ENCODE measurements around the gene ZNF263. TPM values are rescaled to one million over a fixed set of nuclear protein-coding genes. Genes with fewer than 3 reads are reported as not detected.

Gene ZNF263
- total RNA-seq, 1 donor from 2014 or later = 27.6 TPM

DNA sequence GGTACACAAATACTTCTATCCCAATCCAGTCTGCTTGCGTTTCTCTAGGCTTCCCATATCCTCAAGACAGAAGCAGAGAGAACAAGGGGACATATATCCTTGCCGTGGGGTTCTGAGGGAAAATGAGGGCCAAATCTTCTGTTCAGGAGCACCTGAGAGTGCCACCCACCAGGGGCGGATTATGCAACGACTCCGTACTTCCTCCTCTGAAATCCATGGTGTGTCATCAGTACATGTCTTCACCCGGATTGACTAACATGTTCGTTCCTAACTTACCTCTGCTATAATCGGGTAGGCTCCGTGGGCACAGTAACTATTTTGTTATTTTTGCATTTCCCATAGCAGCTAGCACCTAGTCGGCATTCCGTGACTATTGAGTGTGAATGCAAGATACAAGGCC lies 40.6 kb upstream of the ZNF263 start:
- peak; percentile 74 for ATAC-seq
- TF ChIP-seq, protein P1, sequence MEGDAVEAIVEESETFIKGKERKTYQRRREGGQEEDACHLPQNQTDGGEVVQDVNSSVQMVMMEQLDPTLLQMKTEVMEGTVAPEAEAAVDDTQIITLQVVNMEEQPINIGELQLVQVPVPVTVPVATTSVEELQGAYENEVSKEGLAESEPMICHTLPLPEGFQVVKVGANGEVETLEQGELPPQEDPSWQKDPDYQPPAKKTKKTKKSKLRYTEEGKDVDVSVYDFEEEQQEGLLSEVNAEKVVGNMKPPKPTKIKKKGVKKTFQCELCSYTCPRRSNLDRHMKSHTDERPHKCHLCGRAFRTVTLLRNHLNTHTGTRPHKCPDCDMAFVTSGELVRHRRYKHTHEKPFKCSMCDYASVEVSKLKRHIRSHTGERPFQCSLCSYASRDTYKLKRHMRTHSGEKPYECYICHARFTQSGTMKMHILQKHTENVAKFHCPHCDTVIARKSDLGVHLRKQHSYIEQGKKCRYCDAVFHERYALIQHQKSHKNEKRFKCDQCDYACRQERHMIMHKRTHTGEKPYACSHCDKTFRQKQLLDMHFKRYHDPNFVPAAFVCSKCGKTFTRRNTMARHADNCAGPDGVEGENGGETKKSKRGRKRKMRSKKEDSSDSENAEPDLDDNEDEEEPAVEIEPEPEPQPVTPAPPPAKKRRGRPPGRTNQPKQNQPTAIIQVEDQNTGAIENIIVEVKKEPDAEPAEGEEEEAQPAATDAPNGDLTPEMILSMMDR (IDR thresholded peaks at IDR 0.05) = no peak
- H3K4me1 ChIP-seq = no peaks in the 10 kb centered on the region
- H3K9me3 ChIP-seq = no peaks in the 10 kb centered on the region
- no peaks in the 10 kb centered on the region for H3K27me3 ChIP-seq
- no peaks in the 10 kb centered on the region for H3K36me3 ChIP-seq
- no peak for DNase-seq
- H3K4me3 ChIP-seq = no peak overlapping the region
- H3K27ac ChIP-seq = no peak overlapping the region
- intact Hi-C loops (cut with DNase I) = no loop called here

DNA sequence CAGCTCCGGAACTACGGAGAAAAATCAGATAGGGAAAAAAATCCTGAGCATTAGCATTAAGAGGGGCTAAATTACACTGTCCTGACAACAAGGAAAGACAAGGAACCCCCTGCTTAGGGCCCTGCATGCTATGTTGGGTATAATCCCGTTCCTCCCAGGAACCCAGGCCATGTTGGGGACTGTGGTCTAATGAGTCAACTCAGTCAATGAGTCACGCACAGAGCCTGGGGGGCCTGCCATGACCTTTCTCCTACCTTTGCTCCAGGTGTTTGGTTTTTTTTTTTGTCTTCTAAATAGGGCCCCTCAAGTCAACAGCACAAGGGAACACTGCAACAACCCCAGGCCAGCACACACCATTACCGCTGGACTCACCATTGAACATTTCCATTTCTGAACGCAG lies 39.4 kb upstream of the ZNF263 start:
- DNase-seq (no peak), ATAC-seq (no peak)
- intact Hi-C loops (cut with DNase I) = no loop called here
- H3K4me3 ChIP-seq = no peak overlapping the region
- H3K27ac ChIP-seq = no peak overlapping the region
- no peaks in the 10 kb centered on the region for H3K4me1 ChIP-seq
- H3K9me3 ChIP-seq = no peaks in the 10 kb centered on the region
- H3K36me3 ChIP-seq = no peaks in the 10 kb centered on the region
- TF ChIP-seq, protein P1 (IDR thresholded peaks at IDR 0.05) = no peak
- H3K27me3 ChIP-seq = no peaks in the 10 kb centered on the region

DNA sequence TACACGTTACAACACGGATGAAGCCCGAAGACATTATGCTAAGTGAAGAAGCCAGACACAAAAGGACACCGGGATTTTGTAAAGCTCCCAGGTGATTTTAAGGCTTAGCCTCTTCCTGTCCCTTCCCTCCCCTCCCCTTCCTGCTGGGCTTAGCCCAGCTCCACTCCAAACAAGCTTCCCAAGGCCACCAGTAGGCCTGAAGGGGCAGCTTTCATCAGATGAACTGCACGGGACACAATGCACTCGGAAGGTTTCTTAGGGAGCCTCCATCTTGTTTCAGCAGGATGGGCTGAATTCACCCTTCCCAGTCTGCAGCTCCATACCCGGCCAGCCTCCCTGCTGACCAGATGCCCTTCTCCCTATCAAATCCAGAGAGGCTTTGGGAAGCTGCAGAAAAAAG lies 37.3 kb upstream of the ZNF263 start:
- ATAC-seq (no peak), DNase-seq (no peak)
- Histone ChIP-seq H3K27ac (no peak overlapping the region), H3K4me3 (no peak overlapping the region), H3K4me1 (no peaks in the 10 kb centered on the region), H3K9me3 (no peaks in the 10 kb centered on the region), H3K36me3 (no peaks in the 10 kb centered on the region), H3K27me3 (no peaks in the 10 kb centered on the region)
- intact Hi-C loops (cut with DNase I) = no loop called here
- TF ChIP-seq, protein P1 (IDR thresholded peaks at IDR 0.05) = no peak

DNA sequence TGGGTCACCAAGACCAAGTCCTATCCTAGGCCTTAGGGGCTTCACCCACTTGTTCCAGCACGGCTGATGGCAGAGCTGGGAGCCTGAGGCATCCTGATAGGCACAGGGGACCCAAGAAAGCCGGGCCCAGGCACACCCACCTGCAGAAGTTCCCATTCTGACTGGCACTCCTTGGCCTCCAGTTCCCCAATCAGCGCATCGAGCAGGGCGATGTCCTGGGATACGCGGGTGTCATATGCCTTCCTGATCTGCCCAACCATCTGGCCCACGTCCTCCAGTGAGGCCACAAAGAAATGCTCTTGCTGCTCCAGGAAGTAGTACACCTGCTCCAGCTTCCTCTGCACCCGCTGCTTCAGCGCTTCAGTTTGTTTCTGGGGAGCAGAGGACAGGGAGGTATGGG lies 36.4 kb upstream of the ZNF263 start:
- no peak overlapping the region for H3K4me3 ChIP-seq
- TF ChIP-seq, protein P1 (IDR thresholded peaks at IDR 0.05) = no peak
- H3K9me3 ChIP-seq = no peaks in the 10 kb centered on the region
- H3K27ac ChIP-seq = no peak overlapping the region
- no peaks in the 10 kb centered on the region for H3K36me3 ChIP-seq
- H3K27me3 ChIP-seq = no peaks in the 10 kb centered on the region
- DNase-seq (no peak), ATAC-seq (peak; percentile 18)
- H3K4me1 ChIP-seq = no peaks in the 10 kb centered on the region
- intact Hi-C loops (cut with DNase I) = no loop called here

DNA sequence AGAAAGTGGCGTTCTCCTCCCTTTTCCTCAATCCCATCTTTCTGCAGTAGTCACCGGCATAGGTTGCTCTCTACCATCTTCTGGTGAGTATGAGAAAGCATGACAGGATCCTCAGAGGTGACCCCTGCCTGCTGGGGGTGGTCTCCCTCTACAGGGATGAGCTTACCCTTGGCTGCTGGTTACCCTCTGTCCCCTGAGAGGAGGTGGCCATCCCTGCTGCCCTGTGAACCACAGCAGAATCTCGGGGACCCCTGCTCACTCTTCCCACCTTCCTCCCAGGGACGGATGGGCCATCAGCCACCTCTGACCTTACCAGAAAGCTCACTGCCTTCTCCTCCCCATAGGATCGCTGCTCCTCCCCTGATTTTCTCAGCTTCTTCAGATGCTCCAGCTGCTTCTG lies 34.7 kb upstream of the ZNF263 start:
- ATAC-seq = no peak

More for the DNA sequence above, 34.7 kb upstream of the ZNF263 start:
- Histone ChIP-seq H3K36me3 (no peaks in the 10 kb centered on the region), H3K9me3 (no peaks in the 10 kb centered on the region), H3K27me3 (no peaks in the 10 kb centered on the region), H3K27ac (no peak overlapping the region), H3K4me1 (no peaks in the 10 kb centered on the region), H3K4me3 (no peak overlapping the region)
- intact Hi-C loops (cut with DNase I) = no loop called here
- TF ChIP-seq, protein P1 (IDR thresholded peaks at IDR 0.05) = no peak
- no peak for DNase-seq

Measured in upper lobe of right lung (tissue), 1 donor.